Measurements from ENCODE around the gene BBIP1. TPM values are rescaled to one million over a fixed set of nuclear protein-coding genes. Genes with fewer than 3 reads are reported as not detected.

BBIP1 gene
- total and polyA plus RNA-seq, 9 of the 15 experiments (the other 6 are each of a cell fraction or from before 2014, with no cell fraction given) = 5.2 to 31.0 (median 19.4) TPM

DNA sequence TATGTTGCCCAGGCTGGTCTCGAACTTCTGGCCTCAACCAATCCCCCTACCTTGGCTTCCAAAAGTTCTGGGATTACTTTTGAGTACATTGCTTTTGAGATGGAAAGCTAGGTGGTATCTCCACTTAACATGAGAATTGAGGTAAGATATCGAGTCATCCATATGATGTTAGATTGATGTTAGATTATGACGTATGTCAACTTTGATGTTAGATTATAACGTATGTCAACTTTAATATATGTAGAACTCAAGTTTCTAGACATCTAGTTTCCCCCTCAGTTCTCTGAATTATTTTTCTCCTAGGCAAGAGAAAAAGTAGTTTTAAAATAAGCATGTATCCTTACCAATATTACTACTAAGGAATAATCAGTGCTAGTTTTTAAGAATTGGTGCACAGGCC, 20.4 kb upstream of the BBIP1 start:
- ChIA-PET POLR2A (no interaction called here), CTCF (ENCODE audit: low intra/inter-chr PET ratio) (no interaction called here)
- Histone ChIP-seq H3K9me3 (replicated peaks; ENCODE audit: control insufficient read depth, insufficient read depth, low read depth, low read length) (no peaks in the 10 kb centered on the region), H3K9ac (ENCODE audit: insufficient read depth in 1 of 2, low read depth in 2 of 2, low read length in 2 of 2) (no peak overlapping the region), H3K27me3 (ENCODE audit: control insufficient read depth in 2 of 2, insufficient read depth in 2 of 2, low read length in 2 of 2) (no peaks in the 10 kb centered on the region), H4K20me1 (replicated peaks; ENCODE audit: control insufficient read depth, insufficient read depth, low read length) (no peaks in the 10 kb centered on the region), H3K27ac (ENCODE audit: extremely low read depth, low read depth, low read length) (no peak overlapping the region), H3K4me3 (no peak overlapping the region), H3K79me2 (ENCODE audit: control insufficient read depth, insufficient read depth, low read length) (peaks cover 65% of the 10 kb centered on the region), H2AFZ (ENCODE audit: low read depth, low read length) (no peak overlapping the region), H3K4me2 (ENCODE audit: insufficient read depth, low read length) (no peak overlapping the region), H3K4me1 (replicated peaks in 1 of 2; ENCODE audit: control insufficient read depth in 2 of 2, insufficient read depth in 2 of 2, low read length in 2 of 2) (no peaks in the 10 kb centered on the region; a peak in 1 of 5 replicates), H3K36me3 (ENCODE audit: control insufficient read depth, insufficient read depth, low read length) (no peaks in the 10 kb centered on the region), H3K9me1 (ENCODE audit: control insufficient read depth, insufficient read depth, low read length) (no peaks in the 10 kb centered on the region)
- no TSS peak for BruUV-seq (replicated peaks)
- 88% methylated on average over 4 of the region's 4 CpGs for WGBS (ENCODE audit: insufficient coverage, low coverage, missing lambda C conversion rate)
- in situ Hi-C loops (cut with MboI) (no loop called here), intact Hi-C loops (cut with micrococcal nuclease) (no loop called here)
- FAIRE-seq (no peak), ATAC-seq (no peak), DNase-seq (ENCODE audit: extremely low read depth in 1 of 4, low spot score in 3 of 4) (no peak)
- TF ChIP-seq, protein P1, sequence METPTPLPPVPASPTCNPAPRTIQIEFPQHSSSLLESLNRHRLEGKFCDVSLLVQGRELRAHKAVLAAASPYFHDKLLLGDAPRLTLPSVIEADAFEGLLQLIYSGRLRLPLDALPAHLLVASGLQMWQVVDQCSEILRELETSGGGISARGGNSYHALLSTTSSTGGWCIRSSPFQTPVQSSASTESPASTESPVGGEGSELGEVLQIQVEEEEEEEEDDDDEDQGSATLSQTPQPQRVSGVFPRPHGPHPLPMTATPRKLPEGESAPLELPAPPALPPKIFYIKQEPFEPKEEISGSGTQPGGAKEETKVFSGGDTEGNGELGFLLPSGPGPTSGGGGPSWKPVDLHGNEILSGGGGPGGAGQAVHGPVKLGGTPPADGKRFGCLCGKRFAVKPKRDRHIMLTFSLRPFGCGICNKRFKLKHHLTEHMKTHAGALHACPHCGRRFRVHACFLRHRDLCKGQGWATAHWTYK (CRISPR knock-in tag; IDR thresholded peaks at IDR 0.05) = no peak
- TF ChIP-seq, protein P2, sequence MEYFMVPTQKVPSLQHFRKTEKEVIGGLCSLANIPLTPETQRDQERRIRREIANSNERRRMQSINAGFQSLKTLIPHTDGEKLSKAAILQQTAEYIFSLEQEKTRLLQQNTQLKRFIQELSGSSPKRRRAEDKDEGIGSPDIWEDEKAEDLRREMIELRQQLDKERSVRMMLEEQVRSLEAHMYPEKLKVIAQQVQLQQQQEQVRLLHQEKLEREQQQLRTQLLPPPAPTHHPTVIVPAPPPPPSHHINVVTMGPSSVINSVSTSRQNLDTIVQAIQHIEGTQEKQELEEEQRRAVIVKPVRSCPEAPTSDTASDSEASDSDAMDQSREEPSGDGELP (CRISPR knock-in tag; IDR thresholded peaks at IDR 0.05; ENCODE audit: borderline replicate concordance) = no peak
- TF ChIP-seq PTBP1 (IDR thresholded peaks at IDR 0.05; ENCODE audit: low read depth, low read length) (no peak), NEUROD1 (IDR thresholded peaks at IDR 0.05; ENCODE audit: borderline replicate concordance, low read depth, low read length, partially characterized antibody) (no peak), MXI1 (IDR thresholded peaks at IDR 0.05; ENCODE audit: low read depth, low read length) (no peak), KDM2B (CRISPR knock-in tag; IDR thresholded peaks at IDR 0.05) (no peak), ZKSCAN3 (CRISPR knock-in tag; IDR thresholded peaks at IDR 0.05) (no peak)
- TF ChIP-seq, protein P3, sequence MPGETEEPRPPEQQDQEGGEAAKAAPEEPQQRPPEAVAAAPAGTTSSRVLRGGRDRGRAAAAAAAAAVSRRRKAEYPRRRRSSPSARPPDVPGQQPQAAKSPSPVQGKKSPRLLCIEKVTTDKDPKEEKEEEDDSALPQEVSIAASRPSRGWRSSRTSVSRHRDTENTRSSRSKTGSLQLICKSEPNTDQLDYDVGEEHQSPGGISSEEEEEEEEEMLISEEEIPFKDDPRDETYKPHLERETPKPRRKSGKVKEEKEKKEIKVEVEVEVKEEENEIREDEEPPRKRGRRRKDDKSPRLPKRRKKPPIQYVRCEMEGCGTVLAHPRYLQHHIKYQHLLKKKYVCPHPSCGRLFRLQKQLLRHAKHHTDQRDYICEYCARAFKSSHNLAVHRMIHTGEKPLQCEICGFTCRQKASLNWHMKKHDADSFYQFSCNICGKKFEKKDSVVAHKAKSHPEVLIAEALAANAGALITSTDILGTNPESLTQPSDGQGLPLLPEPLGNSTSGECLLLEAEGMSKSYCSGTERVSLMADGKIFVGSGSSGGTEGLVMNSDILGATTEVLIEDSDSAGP (CRISPR knock-in tag; IDR thresholded peaks at IDR 0.05) = no peak
- TF ChIP-seq, protein P4, sequence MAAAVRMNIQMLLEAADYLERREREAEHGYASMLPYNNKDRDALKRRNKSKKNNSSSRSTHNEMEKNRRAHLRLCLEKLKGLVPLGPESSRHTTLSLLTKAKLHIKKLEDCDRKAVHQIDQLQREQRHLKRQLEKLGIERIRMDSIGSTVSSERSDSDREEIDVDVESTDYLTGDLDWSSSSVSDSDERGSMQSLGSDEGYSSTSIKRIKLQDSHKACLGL (CRISPR knock-in tag; IDR thresholded peaks at IDR 0.05; ENCODE audit: borderline replicate concordance, poor library complexity, severe bottlenecking) = no peak
- TF ChIP-seq, protein P5, sequence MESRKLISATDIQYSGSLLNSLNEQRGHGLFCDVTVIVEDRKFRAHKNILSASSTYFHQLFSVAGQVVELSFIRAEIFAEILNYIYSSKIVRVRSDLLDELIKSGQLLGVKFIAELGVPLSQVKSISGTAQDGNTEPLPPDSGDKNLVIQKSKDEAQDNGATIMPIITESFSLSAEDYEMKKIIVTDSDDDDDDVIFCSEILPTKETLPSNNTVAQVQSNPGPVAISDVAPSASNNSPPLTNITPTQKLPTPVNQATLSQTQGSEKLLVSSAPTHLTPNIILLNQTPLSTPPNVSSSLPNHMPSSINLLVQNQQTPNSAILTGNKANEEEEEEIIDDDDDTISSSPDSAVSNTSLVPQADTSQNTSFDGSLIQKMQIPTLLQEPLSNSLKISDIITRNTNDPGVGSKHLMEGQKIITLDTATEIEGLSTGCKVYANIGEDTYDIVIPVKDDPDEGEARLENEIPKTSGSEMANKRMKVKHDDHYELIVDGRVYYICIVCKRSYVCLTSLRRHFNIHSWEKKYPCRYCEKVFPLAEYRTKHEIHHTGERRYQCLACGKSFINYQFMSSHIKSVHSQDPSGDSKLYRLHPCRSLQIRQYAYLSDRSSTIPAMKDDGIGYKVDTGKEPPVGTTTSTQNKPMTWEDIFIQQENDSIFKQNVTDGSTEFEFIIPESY (CRISPR knock-in tag; IDR thresholded peaks at IDR 0.05) = no peak
- TF ChIP-seq, protein P6, sequence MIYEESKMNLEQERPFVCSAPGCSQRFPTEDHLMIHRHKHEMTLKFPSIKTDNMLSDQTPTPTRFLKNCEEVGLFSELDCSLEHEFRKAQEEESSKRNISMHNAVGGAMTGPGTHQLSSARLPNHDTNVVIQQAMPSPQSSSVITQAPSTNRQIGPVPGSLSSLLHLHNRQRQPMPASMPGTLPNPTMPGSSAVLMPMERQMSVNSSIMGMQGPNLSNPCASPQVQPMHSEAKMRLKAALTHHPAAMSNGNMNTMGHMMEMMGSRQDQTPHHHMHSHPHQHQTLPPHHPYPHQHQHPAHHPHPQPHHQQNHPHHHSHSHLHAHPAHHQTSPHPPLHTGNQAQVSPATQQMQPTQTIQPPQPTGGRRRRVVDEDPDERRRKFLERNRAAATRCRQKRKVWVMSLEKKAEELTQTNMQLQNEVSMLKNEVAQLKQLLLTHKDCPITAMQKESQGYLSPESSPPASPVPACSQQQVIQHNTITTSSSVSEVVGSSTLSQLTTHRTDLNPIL (CRISPR knock-in tag; IDR thresholded peaks at IDR 0.05) = no peak

All from K562 (cell line).